GM13976 (cell line): ENCODE results near the gene CEMP1.
"Not testable (repeated sequence)": the region's sequence is repeated elsewhere in the genome, so short reads cannot be mapped to it uniquely, and the experiment has no call there.

Source experiments
- DNase-seq: peaks from one replicate; pipeline ENCODE4 v3.0.0; 2012; ENCODE audit warnings: low spot score
- in situ Hi-C: fragments of 300-500 bp; cut with MboI; formaldehyde crosslinking; loops from one replicate; pipeline ENCODE4 v1.12.0; 2022; ENCODE audit warnings: low sequenced_read_pairs, mixed read lengths, inconsistent platforms; ENCODE audit not compliant: unreplicated experiment
- TF ChIP-seq, protein P1 (sequence below): IDR thresholded peaks from 2 replicates; pipeline ENCODE4 v1.5.1; 2012; ENCODE audit warnings: borderline replicate concordance, mild to moderate bottlenecking; ENCODE audit not compliant: insufficient read depth; ENCODE audit errors: extremely low read depth, missing control alignments, control extremely low read depth

CEMP1 gene, protein sequence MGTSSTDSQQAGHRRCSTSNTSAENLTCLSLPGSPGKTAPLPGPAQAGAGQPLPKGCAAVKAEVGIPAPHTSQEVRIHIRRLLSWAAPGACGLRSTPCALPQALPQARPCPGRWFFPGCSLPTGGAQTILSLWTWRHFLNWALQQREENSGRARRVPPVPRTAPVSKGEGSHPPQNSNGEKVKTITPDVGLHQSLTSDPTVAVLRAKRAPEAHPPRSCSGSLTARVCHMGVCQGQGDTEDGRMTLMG

DNA sequence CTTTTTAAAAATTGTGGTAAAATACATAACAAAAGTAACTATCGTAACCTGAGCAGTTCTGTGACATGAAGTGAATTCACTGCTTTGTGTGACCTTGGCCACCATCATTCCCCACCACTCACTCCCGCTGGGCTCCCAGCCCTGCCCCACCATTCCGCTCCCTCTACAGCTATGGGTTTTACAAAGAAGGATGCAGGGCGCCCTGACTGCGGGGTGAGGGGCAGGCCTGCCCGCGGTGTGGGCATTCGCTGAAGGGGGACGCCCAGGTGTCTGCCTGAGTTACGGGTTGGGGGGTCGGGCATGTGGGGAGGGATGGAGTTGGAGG is at the start of gene CEMP1:
CEMP1 (minus strand) TSS at position 38 of the 325 bp plus-strand sequence. CDS start 335 bp downstream, outside the sequence.
- DNase-seq, result no peak
- TF ChIP-seq, protein P1, sequence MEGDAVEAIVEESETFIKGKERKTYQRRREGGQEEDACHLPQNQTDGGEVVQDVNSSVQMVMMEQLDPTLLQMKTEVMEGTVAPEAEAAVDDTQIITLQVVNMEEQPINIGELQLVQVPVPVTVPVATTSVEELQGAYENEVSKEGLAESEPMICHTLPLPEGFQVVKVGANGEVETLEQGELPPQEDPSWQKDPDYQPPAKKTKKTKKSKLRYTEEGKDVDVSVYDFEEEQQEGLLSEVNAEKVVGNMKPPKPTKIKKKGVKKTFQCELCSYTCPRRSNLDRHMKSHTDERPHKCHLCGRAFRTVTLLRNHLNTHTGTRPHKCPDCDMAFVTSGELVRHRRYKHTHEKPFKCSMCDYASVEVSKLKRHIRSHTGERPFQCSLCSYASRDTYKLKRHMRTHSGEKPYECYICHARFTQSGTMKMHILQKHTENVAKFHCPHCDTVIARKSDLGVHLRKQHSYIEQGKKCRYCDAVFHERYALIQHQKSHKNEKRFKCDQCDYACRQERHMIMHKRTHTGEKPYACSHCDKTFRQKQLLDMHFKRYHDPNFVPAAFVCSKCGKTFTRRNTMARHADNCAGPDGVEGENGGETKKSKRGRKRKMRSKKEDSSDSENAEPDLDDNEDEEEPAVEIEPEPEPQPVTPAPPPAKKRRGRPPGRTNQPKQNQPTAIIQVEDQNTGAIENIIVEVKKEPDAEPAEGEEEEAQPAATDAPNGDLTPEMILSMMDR, result no peak
- in situ Hi-C loops, result no loop called here

DNA sequence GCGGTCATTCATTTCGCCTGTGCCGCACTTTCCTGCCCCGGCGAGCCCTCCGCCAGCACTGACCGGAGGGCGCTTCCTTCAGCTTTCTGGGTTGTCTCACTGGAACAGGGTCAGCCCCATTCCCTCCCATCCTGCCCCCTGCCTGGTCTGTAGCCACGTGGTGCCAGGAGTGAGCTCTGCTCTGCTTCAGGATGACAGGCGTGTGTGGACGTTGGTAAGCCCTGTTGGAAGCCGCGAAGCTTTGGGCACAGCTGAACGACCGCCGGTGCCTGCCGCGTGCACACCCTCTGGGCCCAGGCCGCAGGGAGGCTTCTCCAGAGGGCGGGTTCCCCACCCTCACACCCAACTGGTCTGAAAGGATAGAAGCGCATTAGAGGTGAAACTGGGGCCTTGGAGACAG is 49.6 kb upstream of the CEMP1 start:
- in situ Hi-C loops, DNase-seq: not testable (repeated sequence)

DNA sequence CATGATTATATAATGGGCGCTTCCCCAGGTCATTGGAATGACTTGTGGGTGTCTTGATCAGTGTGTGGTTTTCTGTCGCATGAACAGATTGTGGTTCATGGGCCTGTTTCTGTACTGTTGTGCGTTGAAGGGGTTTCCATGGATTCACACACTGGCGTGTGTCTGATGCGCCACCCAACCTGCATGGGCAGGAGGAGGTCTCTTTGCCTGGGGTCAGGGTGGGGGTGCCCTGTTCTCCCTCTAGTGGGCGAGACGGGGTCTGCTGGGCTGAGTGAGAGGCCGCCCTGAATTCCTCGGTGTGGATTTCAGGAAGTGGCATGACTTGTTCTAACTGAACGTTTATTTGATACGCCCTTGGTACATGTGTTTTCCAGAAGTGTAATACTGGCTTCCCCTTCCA is 48.9 kb upstream of the CEMP1 start:
- DNase-seq, in situ Hi-C loops: not testable (repeated sequence)

DNA sequence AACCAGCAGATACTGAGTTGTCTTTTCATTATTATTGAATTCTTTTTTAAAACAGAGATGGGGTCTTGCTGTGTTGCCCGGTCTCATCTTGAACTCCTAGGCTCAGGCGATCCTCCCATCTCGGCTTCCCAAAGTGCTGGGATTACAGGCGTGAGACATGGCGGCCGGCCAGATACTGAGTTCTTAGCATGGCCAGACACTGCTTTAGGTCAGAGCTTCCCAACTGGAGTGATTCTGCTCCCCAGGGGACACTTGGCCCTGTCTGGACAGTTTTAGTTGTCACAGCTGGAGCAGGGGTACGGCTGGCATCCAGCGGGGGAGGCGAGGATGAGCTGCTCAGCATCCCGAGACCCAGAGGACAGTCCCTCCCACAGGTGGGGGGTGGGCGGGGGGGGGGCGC is 47.7 kb upstream of the CEMP1 start:
- in situ Hi-C loops, DNase-seq: not testable (repeated sequence)

DNA sequence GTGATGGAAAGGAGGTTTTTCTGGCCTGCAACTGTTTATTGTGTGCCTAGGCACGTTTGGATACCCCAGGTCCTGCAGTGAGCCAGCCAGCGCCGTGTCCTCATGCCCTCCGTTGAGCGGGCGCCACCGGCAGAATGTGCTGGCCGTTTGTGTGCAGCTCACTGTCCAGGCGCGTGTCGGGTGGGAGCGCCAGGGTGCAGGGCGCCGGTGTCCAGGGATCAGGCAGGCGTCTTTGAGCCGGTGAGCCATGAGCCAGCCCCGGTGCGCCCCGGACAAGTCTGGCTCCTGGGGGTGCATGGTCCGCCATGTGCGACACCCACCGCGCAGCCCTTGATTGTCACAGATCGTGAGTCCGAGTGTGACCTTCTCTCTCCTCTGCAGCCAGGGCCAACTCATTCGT is 45.8 kb upstream of the CEMP1 start:
- in situ Hi-C loops, DNase-seq: not testable (repeated sequence)

DNA sequence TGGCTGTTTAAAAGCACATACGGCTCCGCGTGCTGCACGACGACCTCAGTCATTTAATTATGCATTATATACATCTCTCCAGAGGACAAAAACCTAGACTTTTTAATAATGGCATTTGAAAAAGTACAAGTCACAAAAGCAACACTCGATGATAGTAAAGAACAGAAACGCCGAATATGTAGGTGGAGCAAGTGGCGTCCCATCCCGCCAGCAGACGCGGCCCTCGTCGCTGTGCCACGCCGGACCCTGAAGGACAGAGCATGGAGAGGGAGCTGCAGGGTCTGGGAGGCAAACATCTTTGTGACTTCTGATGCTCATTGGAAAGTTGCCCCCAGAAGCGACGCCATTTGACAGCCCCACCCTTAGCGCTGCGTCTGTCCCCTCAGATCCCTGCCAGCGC is 44.6 kb upstream of the CEMP1 start:
- DNase-seq, in situ Hi-C loops: not testable (repeated sequence)

DNA sequence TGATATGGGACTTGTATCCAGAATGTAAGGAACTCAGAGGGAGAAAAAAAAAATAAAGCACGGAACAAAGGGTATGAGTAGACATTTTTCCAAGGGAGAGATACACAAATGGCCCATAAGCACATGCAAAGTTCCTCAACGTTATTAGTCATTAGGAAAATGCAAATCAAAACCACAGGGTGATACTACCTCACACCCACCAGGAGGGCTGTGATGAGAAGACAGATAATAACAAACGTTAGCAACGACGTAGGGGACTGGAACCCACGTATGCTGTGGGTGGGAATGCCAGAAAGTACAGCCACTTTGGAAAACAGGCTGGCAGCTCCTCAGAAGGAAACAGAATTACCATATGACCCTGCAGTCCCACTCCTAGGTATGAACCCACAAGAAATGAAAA is 41.5 kb upstream of the CEMP1 start:
- DNase-seq, in situ Hi-C loops: not testable (repeated sequence)

DNA sequence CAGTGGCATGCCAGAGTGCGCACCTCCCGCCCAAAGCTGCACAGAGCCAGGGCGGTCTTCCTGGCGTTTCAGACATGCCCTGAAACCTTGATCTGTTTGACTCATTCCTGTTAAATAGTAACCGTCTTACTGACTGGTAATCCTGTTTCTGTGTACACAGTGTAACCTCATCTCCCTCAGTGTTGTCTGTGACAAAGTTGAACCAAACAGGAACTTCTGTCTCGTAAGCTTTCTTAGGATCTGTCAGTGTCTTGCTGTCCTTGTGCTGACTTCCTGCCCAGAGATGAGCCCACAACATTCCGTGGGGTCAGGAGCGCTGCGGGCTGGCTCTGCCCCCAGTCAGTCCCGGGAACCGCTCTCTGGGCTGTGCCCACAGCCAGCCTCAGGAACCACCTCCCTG is 37.4 kb upstream of the CEMP1 start:
- DNase-seq, in situ Hi-C loops: not testable (repeated sequence)

DNA sequence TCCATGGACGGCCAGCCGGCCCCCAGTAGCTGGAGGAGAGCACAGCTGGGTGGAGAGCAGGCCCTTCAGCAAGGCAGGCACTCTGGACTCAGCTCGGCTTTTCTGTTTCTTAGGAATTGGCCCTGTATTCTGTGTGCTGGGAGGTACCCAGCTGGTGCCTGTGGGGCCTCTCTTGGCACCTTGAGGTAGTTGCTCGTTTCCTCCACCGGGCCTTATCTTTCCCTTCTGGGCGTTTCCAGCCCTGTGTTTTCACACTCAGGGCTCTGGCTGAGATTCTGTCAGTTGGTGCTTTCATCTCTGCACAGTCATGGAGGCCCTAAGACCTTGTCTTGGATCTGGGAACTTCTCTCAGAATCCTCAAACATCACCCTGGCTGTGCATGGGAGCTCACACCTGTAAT is 36.3 kb upstream of the CEMP1 start:
- DNase-seq, in situ Hi-C loops: not testable (repeated sequence)

DNA sequence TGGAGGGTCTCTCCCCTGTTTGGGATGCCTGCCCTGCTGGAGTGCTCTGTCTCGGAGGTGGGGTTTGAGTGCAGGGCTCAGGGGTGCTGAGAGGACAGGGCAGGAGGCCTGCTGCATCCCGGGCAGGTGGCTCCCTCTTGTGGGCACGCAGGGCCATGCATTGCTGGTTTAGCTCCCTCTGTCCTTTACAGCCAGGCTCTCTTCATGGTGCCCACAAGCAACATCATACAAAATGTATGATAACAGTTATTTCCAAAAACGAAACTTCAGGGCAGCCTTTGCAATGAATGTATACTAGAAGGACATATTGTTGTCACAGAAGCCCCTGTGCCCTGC is 29.6 kb upstream of the CEMP1 start:
- in situ Hi-C loops, DNase-seq: not testable (repeated sequence)
- TF ChIP-seq, protein P1, result peak; percentile 53

DNA sequence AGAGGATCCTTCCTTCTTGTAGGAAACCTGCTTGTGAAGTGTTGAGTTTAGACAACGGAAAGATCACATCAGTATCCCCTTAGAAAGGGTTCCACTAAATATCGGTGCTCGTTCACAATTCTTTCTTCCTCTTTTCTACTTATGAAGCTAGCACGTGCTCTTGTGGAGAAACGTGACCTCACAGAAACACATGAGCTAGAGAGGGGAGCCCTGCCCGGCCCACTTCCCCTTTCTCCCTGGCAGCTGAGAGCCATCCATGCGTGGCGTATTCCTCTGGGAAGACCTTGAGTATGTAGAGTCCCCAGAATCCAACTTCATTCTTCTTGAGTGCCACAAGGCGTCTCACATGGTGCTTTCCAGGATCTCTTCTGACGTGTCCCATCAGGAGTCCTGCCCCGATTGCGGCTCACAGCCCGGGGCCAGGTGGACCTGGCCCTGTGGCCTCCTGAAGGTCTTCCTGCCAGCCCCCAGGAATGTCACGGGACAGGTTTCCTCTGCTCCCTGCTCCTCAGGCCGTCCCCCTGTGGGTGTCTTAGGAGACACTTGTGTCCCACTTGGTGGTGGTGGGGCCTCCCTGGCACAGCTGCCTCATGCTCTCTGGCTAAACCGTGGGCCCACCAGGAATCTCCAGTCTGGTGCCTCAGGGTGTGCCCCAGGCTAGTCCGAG is 29.1 kb upstream of the CEMP1 start:
- in situ Hi-C loops, result not testable (repeated sequence)

DNA sequence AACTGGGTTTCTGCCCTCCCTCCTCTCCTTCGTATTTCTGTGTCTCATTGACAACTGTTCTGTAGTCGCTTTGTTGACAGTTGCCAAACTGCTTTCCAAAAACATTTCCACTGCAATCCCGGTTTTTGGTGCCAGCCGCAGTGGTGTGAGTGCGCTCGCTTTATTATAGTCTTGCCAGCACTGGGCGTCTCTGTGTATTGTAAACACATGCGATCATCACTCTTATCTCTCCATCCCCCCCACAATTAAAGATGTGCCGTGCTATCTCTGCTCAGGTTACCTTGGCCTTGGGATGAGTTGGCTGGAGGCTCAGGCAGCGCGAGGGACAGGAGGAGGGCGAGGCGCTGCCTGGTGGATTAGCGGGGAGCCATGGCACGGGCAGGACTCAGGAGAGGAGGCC is 25.9 kb upstream of the CEMP1 start:
- DNase-seq, in situ Hi-C loops: not testable (repeated sequence)

More for the DNA sequence above, 29.1 kb upstream of the CEMP1 start:
- DNase-seq, result not testable (repeated sequence)

DNA sequence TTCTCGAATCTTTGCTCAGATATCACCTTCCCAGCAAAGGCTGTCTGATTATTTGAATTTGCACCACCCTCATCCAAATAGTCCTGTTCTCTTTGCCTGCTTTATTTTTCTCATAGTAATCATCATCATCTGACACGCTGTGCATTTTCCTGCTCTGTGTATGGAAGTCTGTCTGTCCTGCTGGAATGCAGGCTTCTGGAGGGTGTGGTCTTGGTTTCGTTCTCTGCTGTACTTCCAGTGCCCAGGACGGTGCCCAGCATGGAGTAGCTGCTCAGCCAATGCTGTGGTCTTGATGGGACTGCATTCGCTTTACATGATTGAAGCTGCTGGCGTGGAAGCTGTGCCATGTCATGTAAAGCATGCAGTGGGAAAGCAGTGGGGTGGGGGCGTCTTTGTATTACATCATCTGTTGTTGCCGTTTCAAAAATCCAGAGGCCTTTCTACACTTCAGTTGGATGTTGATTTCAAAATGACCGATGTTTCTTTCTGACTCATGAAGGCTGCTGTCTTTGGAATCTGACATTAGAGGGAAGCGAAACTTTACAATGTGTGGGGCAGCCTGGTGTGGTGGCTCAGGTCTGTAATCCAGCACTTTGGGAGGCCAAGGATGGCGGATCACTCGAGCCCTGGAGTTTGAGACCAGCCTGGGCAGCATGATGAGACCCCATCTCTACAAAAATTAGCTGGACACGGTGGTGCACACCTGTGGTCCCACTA is 23.7 kb upstream of the CEMP1 start:
- in situ Hi-C loops, DNase-seq: not testable (repeated sequence)

DNA sequence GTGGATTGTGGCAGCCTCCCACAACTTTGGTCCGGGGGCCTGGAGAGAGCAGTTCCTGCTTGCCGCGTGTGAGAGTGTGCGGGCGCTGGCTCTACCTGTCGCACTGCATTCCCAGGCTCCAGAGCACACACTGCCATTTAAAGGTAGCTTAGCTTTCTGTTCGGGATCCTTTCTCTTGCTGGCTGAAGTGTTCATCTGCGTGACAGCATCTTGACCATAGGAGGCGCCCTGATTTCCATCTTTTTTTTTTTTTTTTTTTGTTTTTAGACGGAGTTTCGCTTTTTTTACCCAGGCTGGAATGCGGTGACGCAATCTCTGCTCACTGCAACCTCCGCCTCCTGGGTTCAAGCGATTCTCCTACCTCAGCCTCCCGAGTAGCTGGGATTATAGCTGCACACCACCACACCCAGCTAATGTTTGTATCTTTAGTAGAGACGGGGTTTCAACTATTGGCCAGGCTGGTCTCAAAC is 20.2 kb upstream of the CEMP1 start:
- DNase-seq, in situ Hi-C loops: not testable (repeated sequence)

DNA sequence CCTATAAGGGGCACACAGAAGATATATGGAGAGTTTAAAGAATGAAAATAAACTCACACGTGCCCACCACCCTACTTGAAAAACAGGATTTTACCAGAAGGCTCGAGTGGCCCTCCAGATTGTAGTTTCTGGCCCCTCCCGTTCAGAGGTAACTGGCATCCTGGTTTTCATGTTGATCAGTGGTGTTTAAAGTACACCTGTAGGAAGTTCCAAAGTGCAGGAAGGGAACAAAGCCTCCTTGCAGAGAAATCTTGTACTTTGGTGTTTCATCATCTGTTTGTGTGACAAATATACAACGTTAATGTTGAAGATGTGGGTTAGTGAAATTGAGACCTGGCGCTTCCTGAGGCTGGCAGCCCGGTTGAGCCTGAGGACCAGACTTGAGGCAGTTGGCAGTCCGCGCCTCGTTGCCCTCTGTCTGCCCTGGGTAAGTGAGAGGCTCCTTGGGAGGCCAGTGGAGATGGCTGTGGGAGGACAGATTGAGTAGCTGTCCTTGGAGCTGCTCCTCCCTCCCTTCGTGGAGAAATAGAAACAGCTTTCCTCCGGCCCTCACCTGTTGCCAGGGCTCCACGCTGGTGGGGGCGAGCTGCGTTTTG is 19.2 kb upstream of the CEMP1 start:
- in situ Hi-C loops, DNase-seq: not testable (repeated sequence)

DNA sequence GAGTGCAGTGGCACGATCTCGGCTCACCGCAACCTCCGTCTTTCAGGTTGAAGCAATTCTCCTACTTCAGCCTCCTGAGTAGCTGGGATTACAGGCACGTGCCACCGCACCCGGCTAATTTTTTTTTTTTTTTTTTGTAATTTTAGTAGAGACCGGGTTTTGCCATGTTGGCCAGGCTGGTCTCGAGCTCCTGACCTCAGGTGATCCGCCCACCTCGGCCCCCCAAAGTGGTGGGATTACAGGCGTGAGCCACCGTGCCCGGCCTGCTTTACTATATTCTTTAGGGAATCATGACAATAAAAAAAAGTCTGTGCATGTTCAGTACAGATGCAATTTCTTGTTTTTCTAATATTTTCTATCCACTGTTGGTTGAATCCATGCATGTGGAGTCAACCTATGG is 12.6 kb upstream of the CEMP1 start:
- DNase-seq, in situ Hi-C loops: not testable (repeated sequence)
